ENCODE measurements around the gene GRID1.

DNA sequence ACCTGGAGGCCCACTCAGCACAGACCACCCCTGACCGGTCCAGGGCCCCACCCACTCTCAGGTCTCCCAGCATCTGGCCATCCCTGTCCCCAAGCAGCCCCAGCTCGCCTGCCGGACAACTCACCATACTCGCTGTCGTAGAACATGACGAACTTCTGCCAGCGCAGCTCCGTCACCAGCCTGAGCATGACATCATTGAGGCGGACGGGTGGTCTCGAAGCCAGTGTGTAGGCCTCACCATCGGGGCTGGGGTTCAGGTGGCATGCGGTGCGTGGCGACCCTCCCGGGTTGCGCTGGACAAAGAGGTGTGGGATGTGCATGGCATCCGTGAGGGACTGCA is 160.4 kb downstream of the GRID1 start:
- TF ChIP-seq POLR2A (IDR thresholded peaks at IDR 0.05): no peak
- TF ChIP-seq, protein P1, sequence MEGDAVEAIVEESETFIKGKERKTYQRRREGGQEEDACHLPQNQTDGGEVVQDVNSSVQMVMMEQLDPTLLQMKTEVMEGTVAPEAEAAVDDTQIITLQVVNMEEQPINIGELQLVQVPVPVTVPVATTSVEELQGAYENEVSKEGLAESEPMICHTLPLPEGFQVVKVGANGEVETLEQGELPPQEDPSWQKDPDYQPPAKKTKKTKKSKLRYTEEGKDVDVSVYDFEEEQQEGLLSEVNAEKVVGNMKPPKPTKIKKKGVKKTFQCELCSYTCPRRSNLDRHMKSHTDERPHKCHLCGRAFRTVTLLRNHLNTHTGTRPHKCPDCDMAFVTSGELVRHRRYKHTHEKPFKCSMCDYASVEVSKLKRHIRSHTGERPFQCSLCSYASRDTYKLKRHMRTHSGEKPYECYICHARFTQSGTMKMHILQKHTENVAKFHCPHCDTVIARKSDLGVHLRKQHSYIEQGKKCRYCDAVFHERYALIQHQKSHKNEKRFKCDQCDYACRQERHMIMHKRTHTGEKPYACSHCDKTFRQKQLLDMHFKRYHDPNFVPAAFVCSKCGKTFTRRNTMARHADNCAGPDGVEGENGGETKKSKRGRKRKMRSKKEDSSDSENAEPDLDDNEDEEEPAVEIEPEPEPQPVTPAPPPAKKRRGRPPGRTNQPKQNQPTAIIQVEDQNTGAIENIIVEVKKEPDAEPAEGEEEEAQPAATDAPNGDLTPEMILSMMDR (IDR thresholded peaks at IDR 0.05): no peak

Data from thyroid gland (tissue), 4 donors.